Cardiac fibroblast (primary cell): ENCODE data around the gene IL1F10.

Experiments used
- DNase-seq, 2 donors: peaks; one replicate each; pipeline versions ENCODE4 v3.0.0 to v3.0.0-alpha.2; 2010; ENCODE audit warnings: low read depth in 2 of 2
- H3K4me3 ChIP-seq, 2 donors: replicated peaks in 1 of 2; 1 replicate in 1 of 2; 2 replicates in 1 of 2; pipeline ENCODE4 v1.5.1; 2011; ENCODE audit warnings: low read depth in 2 of 2, low read length in 2 of 2, mild to moderate bottlenecking in 2 of 2, moderate library complexity in 1 of 2
- TF ChIP-seq, protein P1 (sequence below): IDR thresholded peaks from one replicate; pipeline ENCODE4 v1.5.1; 2011; ENCODE audit warnings: low read depth, mild to moderate bottlenecking, low read length, inconsistent platforms

Gene IL1F10

DNA sequence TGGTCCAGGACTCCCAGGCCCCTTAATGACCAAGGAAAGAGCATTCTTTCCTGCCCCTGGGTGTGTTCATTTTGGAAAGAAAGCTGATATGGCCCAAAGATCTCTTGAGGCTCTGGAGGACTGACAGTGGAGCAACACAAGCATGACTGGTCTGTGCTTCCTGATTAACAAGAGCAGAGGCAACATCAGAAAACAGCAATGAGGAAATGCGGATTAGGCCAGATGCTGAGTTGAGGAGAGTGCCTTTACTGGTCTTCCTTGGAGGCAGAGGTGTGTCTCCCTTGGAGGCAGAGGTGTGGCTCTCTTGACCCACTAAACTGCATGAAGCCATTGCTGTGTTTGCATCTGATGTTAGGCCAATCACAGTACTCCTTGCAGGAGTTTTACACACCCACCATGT lies 35.0 kb upstream of the IL1F10 start:
- no peak for DNase-seq
- TF ChIP-seq, protein P1, sequence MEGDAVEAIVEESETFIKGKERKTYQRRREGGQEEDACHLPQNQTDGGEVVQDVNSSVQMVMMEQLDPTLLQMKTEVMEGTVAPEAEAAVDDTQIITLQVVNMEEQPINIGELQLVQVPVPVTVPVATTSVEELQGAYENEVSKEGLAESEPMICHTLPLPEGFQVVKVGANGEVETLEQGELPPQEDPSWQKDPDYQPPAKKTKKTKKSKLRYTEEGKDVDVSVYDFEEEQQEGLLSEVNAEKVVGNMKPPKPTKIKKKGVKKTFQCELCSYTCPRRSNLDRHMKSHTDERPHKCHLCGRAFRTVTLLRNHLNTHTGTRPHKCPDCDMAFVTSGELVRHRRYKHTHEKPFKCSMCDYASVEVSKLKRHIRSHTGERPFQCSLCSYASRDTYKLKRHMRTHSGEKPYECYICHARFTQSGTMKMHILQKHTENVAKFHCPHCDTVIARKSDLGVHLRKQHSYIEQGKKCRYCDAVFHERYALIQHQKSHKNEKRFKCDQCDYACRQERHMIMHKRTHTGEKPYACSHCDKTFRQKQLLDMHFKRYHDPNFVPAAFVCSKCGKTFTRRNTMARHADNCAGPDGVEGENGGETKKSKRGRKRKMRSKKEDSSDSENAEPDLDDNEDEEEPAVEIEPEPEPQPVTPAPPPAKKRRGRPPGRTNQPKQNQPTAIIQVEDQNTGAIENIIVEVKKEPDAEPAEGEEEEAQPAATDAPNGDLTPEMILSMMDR, result no peak
- no peak overlapping the region for H3K4me3 ChIP-seq

DNA sequence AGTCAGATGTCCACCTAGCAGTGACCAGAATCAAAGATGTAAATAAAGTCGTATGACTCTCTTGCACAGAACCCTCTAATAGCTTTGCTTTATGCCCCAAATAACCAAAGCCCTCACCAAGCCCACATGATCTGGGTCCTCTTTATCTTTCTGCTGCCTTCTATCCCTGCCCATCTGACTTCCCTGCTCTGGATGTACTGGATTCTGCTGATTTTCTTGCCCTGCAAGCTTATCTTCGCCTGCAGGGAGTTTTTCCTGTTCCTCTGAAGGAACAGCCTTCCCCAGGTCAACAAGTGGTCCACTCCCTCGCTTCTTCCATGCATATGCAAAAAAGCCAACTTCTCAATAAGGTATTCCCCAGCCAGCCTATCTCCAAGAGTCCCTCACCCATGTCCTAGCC lies 33.8 kb upstream of the IL1F10 start:
- TF ChIP-seq, protein P1, result no peak
- no peak for DNase-seq
- H3K4me3 ChIP-seq, result no peak overlapping the region

DNA sequence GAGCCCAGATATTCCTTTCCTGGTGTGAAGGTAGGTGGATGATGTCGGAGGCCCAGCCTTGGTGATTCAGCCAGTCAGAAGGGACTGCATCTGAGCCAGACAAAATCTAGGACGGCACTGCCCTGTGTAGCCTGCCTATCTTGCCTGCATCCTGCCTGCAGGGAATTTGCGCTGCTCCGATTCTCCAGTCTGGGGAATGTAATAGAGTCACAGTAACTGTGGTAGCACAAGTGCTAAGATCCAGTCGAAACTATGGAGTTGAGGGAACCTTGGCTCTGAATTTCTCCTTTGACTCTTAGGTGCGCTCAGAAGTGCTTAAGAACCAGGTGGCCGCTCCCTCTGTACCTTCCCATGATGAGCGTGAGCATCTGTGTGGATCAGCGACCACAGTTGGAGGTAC lies 31.0 kb upstream of the IL1F10 start:
- no peak overlapping the region for H3K4me3 ChIP-seq
- TF ChIP-seq, protein P1, result no peak
- DNase-seq, result no peak

DNA sequence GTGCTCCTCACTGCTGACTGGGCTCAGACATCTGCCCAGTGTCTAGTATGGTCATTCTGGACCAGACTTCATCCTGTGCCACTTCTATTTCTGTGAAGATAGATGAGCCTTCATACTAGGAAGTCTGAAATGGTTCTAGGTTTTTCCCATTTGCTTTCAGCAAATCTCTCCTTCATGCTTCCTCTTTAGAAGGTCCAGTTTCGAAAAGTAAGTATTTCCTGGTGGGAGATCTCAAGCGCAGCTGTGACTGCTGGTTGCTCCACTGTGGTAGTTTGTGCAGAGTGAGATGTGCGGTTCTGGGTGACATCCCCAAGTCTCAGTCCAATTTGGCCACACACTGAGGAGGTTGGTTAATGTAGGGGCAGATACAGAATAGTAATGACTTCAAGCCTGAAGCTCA lies 29.5 kb upstream of the IL1F10 start:
- no peak for DNase-seq
- no peak overlapping the region for H3K4me3 ChIP-seq
- TF ChIP-seq, protein P1, result no peak

DNA sequence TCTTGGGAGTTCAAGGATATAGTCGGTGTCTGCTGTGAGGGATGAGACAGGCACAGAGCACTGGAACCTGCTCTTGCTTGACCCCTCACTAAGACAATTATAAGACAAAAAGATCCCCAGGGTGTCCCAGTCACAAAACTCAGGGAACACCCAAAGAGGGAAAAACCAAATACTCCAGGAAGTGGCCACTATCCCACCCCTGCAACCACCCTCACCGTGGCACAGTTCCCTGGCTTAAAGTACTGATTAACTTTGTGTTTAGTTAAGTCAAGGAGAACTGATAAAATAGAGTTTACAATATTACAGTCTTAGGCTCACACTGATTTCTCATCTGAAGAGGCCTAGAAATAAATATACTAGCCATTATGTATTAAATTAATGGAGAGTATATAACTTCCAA lies 28.6 kb upstream of the IL1F10 start:
- no peak for DNase-seq
- TF ChIP-seq, protein P1, result no peak
- no peak overlapping the region for H3K4me3 ChIP-seq

DNA sequence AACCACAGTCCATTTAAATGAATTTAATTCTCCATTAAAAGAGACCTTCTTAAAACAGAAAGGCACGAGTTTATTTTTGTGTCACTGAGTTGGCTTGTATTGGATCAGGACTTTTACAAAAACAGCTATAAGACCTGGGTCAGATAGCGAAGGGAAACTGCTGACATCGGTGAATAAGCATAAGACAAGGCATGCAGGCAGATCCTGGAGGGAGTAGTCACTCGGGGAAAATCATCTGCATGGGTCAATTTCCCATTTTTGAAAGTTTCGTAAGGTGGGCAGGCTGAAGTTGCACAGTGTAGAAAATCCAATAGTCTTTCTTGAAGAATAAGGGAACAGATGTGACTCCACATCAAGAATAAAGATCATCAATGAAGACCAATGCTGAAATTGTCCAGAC lies 28.1 kb upstream of the IL1F10 start:
- TF ChIP-seq, protein P1, result no peak
- no peak overlapping the region for H3K4me3 ChIP-seq
- DNase-seq, result no peak

DNA sequence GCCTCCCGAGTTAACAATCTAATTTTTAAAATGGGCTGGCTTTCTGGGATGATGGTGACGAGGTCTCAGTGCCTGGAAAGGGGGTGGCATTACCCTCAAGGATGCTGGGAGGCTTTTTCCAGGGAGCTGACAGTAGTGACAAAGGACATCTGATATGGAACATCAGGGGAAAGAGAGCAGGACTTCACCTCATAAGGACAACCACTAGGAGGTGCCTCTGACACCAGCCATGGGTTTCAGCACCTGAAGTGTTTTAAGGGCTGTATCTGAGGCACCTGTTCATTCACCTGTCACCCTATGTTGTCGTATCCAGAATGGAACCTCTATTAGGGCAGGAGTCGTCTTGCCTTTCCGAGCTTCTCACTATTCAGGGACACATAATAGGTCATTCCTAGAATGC lies 25.9 kb upstream of the IL1F10 start:
- TF ChIP-seq, protein P1, result no peak
- DNase-seq, result no peak
- H3K4me3 ChIP-seq, result no peak overlapping the region
